Endodermal cell (in vitro differentiated cells): ENCODE results near the gene ZDHHC18. TPM values are rescaled to one million over a fixed set of nuclear protein-coding genes. Genes with fewer than 3 reads are reported as not detected.

Experiments
- DNase-seq: peaks from one replicate; pipeline ENCODE4 v3.0.0-alpha.2; 2017
- H3K27ac ChIP-seq: 2 replicates; pipeline ENCODE4 v1.5.1; 2013; ENCODE audit warnings: mild to moderate bottlenecking, low read depth, low read length, moderate library complexity
- H3K27me3 ChIP-seq: 2 replicates; pipeline ENCODE4 v1.6.1; 2013; ENCODE audit warnings: mild to moderate bottlenecking, low read length, moderate library complexity; ENCODE audit not compliant: insufficient read depth, control insufficient read depth, poor library complexity, severe bottlenecking
- H3K36me3 ChIP-seq: 2 replicates; pipeline ENCODE4 v1.7.0; 2013; ENCODE audit warnings: mild to moderate bottlenecking, low read length, moderate library complexity; ENCODE audit not compliant: control insufficient read depth, insufficient read depth
- H3K4me1 ChIP-seq: one replicate; pipeline ENCODE4 v1.7.0; 2013; ENCODE audit warnings: low read length; ENCODE audit not compliant: control insufficient read depth, insufficient read depth
- H3K4me3 ChIP-seq: 2 replicates; pipeline ENCODE4 v1.5.1; 2013; ENCODE audit warnings: mild to moderate bottlenecking, low read length, moderate library complexity
- H3K9ac ChIP-seq: 2 replicates; pipeline ENCODE4 v1.6.1; 2013; ENCODE audit warnings: mild to moderate bottlenecking, low read length, moderate library complexity; ENCODE audit not compliant: poor library complexity, severe bottlenecking; ENCODE audit errors: extremely low read depth
- H3K9me3 ChIP-seq: 2 replicates; pipeline ENCODE4 v1.6.1; 2013; ENCODE audit warnings: mild to moderate bottlenecking, low read length, moderate library complexity; ENCODE audit not compliant: control insufficient read depth
- H3K27ac Mint-ChIP-seq: 2 replicates; pipeline ENCODE4 v1.8.0; 2020; ENCODE audit warnings: mixed read lengths
- H3K27me3 Mint-ChIP-seq: 2 replicates; pipeline ENCODE4 v1.8.0; 2021; ENCODE audit warnings: mild to moderate bottlenecking, mixed read lengths; ENCODE audit not compliant: insufficient read depth
- H3K36me3 Mint-ChIP-seq: 2 replicates; pipeline ENCODE4 v1.8.0; 2020; ENCODE audit warnings: low read depth, mixed read lengths
- H3K4me1 Mint-ChIP-seq: 2 replicates; pipeline ENCODE4 v1.8.0; 2020; ENCODE audit warnings: mixed read lengths
- H3K4me3 Mint-ChIP-seq: 2 replicates; pipeline ENCODE4 v1.8.0; 2020; ENCODE audit warnings: mild to moderate bottlenecking, moderate library complexity, mixed read lengths
- H3K9me3 Mint-ChIP-seq: 2 replicates; pipeline ENCODE4 v1.8.0; 2020; ENCODE audit warnings: mild to moderate bottlenecking, mixed read lengths
- WGBS, 2 experiments: methylation state at CpG; one replicate each; pipeline versions ENCODE4 v1.1.5 to v1.1.7; 2013; ENCODE audit warnings: missing lambda C conversion rate in 2 of 2, mixed read lengths in 1 of 2; ENCODE audit not compliant: insufficient coverage in 1 of 2, insufficient read length in 1 of 2; 5-methylcytosine and 5-hydroxymethylcytosine counted together
- total RNA-seq, 2 donors: library from RNA; stranded (reverse); fragmentation: NEBNext Ultra II Directional in 1 of 2; extraction: Animal tissue kit (Norgen Biotek cat#: 25700) in 1 of 2; gene quantifications; 2 replicates in 1 of 2; 3 replicates in 1 of 2; pipeline ENCODE4 v1.2.1, GENCODE V29; 2021
- TF ChIP-seq, protein P1 (sequence below): fragments of 200-600 bp; sonication (generic); conservative IDR thresholded peaks from 2 replicates; pipeline ENCODE4 v1.5.0; 2021; ENCODE audit warnings: antibody characterized with exemption, mild to moderate bottlenecking

ZDHHC18 gene
- total RNA-seq, 2 donors from 2014 or later, result 39.7 to 42.4 TPM

DNA sequence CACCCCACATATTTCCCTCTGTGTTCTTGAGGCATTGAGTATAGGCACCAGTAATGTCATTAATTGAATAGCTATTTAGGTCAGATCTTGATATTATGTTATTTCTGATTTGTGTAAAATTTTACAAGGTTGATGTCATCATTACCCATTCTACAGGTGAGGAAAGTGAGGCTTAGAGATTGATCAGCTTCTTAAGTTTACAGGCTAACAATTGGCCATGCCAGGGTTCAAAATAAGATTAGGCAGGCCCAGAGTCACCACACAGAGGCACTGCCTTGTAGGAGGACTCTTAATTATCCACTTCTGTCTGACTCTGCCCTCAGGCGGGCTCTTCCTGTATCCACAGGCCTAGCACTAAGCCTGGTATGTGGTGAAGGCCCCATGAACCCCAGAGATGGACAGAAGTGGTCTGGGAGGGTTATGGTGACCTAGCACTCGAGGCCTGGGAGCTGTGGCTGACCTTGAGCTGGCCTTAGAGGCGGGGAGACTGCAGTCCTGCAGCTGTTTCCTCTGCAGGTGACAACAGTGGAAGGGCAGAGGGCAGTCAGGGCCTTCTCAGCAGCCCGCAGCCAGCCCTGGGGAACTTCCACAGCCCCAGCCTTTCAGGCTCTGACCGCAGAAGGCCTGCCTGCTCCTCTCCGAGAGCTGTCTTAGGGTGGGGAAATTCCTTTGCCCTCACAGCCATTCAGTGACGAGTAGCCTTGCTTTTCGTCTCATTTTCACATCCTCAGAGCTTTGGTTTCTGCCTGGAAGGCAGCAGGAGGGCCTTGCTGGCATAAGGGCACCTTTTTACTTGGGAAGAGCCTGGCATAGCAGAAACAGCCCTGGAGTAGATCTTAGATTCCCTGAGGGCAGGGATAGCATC lies 12.2 kb downstream of the ZDHHC18 start:
- Histone ChIP-seq H3K4me1 (no peaks in the 10 kb centered on the region), H3K9ac (no peak overlapping the region), H3K27me3 (no peaks in the 10 kb centered on the region), H3K36me3 (peaks cover 58% of the 10 kb centered on the region), H3K9me3 (no peaks in the 10 kb centered on the region), H3K4me3 (no peak overlapping the region), H3K27ac (no peak overlapping the region)
- Mint-ChIP-seq H3K27ac (no peak overlapping the region), H3K4me1 (no peaks in the 10 kb centered on the region), H3K9me3 (no peaks in the 10 kb centered on the region), H3K36me3 (peaks cover 65% of the 10 kb centered on the region), H3K27me3 (no peaks in the 10 kb centered on the region), H3K4me3 (no peak overlapping the region)
- no peak for DNase-seq
- TF ChIP-seq, protein P1, sequence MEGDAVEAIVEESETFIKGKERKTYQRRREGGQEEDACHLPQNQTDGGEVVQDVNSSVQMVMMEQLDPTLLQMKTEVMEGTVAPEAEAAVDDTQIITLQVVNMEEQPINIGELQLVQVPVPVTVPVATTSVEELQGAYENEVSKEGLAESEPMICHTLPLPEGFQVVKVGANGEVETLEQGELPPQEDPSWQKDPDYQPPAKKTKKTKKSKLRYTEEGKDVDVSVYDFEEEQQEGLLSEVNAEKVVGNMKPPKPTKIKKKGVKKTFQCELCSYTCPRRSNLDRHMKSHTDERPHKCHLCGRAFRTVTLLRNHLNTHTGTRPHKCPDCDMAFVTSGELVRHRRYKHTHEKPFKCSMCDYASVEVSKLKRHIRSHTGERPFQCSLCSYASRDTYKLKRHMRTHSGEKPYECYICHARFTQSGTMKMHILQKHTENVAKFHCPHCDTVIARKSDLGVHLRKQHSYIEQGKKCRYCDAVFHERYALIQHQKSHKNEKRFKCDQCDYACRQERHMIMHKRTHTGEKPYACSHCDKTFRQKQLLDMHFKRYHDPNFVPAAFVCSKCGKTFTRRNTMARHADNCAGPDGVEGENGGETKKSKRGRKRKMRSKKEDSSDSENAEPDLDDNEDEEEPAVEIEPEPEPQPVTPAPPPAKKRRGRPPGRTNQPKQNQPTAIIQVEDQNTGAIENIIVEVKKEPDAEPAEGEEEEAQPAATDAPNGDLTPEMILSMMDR, result no peak
- 92 to 93% methylated on average over 4 to 8 of the region's 8 CpGs for WGBS, 2 experiments

DNA sequence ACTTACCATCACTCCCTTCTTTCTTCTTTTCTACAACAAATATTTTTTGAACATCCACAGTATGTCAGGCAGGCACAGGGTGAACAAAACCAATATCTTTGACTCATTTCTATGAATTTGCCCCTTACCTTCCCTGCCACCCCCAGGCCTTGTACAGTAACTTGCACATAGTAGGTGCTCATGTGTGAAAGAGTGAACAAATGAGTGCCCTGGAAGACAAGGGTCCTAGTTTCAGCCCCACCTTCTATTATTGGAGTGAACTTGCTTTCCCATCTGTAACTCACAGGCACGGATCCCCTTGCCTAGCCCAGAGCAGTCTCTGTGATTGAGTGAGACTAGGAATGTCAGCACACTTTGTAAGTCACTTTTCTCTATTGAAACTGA lies 12.8 kb downstream of the ZDHHC18 start:
- Histone ChIP-seq H3K36me3 (peaks cover 57% of the 10 kb centered on the region), H3K4me1 (no peaks in the 10 kb centered on the region), H3K4me3 (no peak overlapping the region), H3K27me3 (no peaks in the 10 kb centered on the region), H3K27ac (no peak overlapping the region), H3K9me3 (no peaks in the 10 kb centered on the region), H3K9ac (no peak overlapping the region)
- no peak overlapping the region for H3K4me3 Mint-ChIP-seq
- no peak for DNase-seq
- 80 to 95% methylated on average over 1 of the region's 1 CpG for WGBS, 2 experiments
- H3K27ac Mint-ChIP-seq, result no peak overlapping the region
- TF ChIP-seq, protein P1, result no peak
- H3K4me1 Mint-ChIP-seq, result no peaks in the 10 kb centered on the region
- H3K9me3 Mint-ChIP-seq, result no peaks in the 10 kb centered on the region
- no peaks in the 10 kb centered on the region for H3K27me3 Mint-ChIP-seq
- H3K36me3 Mint-ChIP-seq, result peaks cover 65% of the 10 kb centered on the region

DNA sequence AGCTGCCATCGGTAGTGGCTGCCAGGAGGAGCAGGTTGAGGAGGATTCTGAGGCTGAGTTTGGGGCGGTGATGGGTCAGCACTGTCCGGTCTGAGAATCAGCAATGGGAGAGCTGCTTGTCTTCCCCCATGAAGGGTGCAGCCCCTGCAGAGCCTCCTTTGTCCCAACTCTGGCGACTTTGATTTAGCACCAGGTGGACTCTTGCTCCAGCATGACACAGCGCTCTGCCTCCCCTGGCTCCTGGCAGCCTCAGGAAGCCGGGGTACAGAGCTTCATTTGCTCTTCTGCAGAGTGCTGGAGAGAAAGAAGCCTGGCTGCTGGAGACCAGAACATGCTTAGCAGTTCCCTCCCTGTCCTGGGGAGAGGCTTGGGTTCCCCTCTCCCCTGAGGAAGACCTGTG lies 13.3 kb downstream of the ZDHHC18 start:
- 88 to 94% methylated on average over 5 to 6 of the region's 6 CpGs for WGBS, 2 experiments
- no peaks in the 10 kb centered on the region for H3K27me3 Mint-ChIP-seq
- H3K36me3 Mint-ChIP-seq, result peaks cover 64% of the 10 kb centered on the region
- H3K4me3 ChIP-seq, result no peak overlapping the region
- H3K9ac ChIP-seq, result no peak overlapping the region
- no peak overlapping the region for H3K27ac ChIP-seq
- H3K4me3 Mint-ChIP-seq, result no peak overlapping the region
- H3K27me3 ChIP-seq, result no peaks in the 10 kb centered on the region
- no peaks in the 10 kb centered on the region for H3K4me1 ChIP-seq
- no peaks in the 10 kb centered on the region for H3K9me3 Mint-ChIP-seq
- TF ChIP-seq, protein P1, result no peak
- no peaks in the 10 kb centered on the region for H3K4me1 Mint-ChIP-seq
- peaks cover 56% of the 10 kb centered on the region for H3K36me3 ChIP-seq
- no peak for DNase-seq
- no peaks in the 10 kb centered on the region for H3K9me3 ChIP-seq
- no peak overlapping the region for H3K27ac Mint-ChIP-seq
